HG02973 (cell line): ENCODE measurements around the gene TMEM143.
"Not testable (repeated sequence)": the region's sequence is repeated elsewhere in the genome, so short reads cannot be mapped to it uniquely, and the experiment has no call there.

Experiments
- ATAC-seq: cut with Tn5 transposase; IDR thresholded peaks from one replicate; pipeline ENCODE4 v1.9.1; 2021; ENCODE audit warnings: moderate library complexity; ENCODE audit not compliant: unreplicated experiment

TMEM143 gene

DNA sequence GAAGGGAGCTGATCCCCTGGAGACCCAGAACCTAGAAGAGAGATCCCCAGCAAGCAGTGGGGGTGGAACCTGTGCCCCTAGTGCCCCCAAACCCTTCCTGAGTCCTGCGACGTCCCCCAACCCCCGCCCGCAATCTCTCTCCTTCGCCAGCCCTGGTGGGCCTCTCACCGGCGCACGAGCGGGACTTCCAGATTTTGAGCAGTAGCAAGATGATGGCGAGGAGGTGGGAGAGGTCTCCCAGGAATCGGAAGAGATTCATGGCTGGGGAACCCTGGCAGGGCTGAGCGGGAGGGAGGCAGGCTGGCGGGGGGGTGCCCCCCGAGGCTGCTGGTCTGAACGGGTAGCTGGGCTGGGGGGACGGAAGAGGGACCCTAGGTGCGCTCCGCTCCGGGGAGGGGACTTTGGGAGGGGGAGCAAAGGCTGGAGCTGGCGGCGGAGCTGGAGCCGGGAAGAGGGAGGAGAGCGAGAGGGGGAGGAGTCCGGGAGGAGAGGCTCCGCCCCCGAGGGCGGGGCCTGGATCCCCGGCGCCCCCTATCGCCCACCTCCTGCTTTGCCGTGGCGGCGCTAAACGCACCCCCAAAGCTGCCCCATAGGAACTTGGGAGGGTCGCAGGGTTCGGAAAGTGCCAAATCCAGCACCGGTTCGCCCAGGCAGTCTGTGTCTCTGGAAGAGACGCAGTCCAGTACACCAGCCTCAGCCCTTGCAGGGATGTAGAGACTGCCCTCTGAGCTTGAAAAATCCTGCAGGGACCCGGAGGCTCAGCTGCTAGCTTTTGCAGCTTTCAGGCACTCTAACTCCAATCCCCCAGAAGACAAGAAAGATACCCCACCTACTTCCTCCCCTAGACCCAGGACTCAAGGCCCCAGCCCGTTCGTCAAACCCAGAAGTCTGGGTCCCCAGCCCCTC, 27.6 kb upstream of the TMEM143 start, which contains the start of gene KDELR1:
TSS of gene KDELR1 (minus strand) at position 452 of the 906 bp plus-strand sequence. CDS start at position 259, 193 bp downstream.
- ATAC-seq: peak; percentile 54

DNA sequence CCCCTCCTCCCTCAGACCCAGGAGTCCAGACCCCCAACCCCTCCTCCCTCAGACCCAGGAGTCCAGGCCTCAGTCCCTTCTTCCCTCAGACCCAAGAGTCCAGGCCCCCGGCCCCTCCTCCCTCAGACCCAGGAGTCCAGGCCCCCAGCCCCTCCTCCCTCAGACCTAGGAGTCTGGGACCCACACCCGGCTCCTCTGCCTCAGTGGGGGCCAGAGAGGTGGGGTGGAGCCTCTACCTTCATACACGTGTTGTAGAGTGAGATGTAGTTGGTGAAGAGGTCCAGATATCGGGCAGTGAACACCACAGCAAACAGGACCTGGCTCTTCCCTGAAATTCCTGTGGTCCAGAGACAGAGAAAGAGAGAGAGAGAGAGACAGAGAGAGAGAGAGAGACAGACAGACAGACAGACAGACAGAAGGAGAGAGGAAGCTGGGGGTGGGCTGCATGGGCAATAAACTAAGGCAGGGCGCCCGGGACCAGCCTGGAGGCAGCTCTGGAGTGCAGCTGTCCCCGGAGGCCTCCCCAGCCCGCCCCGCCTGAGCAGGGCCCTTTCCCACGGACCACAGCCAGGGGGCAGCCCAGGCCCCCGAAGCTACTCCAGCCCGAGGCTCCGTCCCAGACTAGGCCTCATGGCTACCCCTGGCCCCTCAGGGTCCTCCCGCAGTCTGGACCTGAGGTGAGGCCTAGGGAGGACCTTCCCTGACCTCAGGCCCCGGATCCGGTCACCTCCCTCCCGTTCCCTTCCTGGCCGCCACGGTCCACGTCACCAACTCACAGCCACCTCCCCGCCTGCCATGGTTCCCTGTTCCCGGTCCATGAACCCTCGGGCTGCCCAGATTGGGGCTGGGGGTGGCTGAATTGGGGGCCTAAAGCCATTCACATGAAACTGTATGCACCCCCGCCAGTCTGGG, 26.7 kb upstream of the TMEM143 start:
- no peak for ATAC-seq

DNA sequence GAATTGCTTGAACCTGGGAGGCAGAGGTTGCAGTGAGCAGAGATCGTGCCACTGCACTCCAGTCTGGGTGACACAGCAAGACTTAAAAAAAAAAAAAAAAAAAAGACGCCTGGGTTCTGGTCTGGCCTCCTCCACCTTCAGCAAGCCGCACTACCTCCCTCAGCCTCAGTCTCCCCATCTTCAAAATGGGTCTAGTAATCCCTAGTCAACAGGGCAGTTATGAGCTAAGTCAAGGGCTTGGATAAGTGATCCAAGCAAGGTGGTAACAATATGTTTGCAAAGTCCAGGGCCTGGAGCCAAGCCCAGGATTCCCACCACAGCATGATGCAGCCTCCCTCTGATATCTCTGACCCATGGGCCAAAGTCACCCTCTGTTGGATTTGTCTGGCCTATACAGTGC, 23.2 kb upstream of the TMEM143 start:
- no peak for ATAC-seq

DNA sequence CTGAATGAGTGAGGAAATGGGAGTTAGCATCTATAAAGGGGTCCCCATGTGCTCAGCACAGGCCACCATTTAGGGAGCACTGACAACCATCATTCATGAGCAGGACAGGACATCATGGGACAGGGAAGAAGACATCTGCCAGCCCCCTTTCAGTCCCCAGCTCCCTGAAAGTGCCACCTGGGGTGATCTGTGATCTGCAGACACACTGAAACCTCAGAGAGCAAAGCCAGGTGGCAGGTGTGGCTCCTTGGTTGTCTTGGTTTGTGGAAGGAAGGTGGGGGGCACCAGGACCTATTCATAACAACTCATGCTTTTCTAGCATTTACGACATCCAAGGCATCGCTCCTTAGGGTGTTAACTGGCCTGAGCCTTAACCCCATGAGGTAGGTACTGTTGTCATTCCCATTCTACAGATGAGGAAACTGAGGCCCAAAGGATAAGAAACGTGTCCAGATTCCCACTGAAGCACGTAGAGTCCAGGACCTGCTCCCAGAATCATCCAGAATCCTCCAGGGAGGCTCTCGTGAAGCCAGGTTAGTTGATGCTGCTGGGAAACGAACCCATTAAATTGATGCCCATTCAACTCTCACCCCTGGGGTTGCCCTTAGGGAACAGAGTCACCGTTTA, 21.8 kb upstream of the TMEM143 start:
- no peak for ATAC-seq

DNA sequence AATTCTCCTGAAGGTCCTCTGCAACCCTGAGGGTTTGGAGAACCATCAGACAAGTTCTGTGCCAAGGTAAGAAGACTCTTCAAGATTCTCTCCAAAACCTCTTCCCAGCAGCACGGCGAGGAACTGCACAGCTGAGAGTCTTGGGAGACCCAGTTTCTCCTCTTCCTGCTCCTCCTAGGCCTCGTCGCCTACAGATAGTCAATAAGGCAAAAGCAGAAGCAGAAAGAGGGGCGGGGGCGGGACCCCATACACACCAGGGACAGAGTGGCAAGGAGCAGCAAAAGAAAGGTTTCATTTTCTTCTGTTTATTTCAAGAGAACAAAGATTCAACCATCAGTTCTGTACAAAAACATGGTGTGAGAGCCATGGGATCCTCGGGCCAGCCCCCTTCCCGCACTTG, 18.5 kb upstream of the TMEM143 start:
- ATAC-seq: no peak

- ATAC-seq: no peak
These were observed 17.6 kb upstream of the TMEM143 start for GRCh38 chr19:48381178-48381950.

GRCh38 chr19:48379058-48379457, 15.3 kb upstream of the TMEM143 start:
- ATAC-seq: no peak

GRCh38 chr19:48378194-48378570, 14.4 kb upstream of the TMEM143 start:
- ATAC-seq: no peak

GRCh38 chr19:48373567-48373966, 9.8 kb upstream of the TMEM143 start:
- no peak for ATAC-seq

- no peak for ATAC-seq
These were observed 9.2 kb upstream of the TMEM143 start for GRCh38 chr19:48372904-48373303.

- ATAC-seq: not testable (repeated sequence)
These were observed 8.0 kb upstream of the TMEM143 start for GRCh38 chr19:48371771-48372170.

DNA sequence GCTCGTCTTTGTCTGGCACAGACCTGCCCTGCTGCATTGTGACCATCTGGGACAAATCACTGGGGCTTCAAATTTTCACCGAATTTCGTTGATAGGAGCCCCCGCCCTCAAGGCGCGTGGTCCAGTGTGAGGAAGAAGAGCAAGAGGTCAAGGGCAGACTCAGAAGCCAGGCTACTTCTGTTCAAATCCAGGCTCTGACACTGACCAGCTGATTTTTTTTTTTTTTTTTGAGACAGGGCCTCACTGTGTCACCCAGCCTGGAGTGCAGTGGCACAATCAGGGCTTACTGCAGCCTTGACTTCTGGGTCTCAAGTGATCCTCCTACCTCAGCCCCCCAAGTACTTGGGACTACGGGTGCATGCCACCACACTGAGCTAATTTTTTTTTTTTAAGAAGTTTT, 7.6 kb upstream of the TMEM143 start:
- no peak for ATAC-seq

GRCh38 chr19:48370955-48371354, 7.2 kb upstream of the TMEM143 start:
- no peak for ATAC-seq

- ATAC-seq: no peak
These were observed 5.2 kb upstream of the TMEM143 start for GRCh38 chr19:48368936-48369335.

GRCh38 chr19:48367855-48368254, 4.1 kb upstream of the TMEM143 start:
- ATAC-seq: no peak

GRCh38 chr19:48365602-48366001, 1.9 kb upstream of the TMEM143 start:
- ATAC-seq: no peak

DNA sequence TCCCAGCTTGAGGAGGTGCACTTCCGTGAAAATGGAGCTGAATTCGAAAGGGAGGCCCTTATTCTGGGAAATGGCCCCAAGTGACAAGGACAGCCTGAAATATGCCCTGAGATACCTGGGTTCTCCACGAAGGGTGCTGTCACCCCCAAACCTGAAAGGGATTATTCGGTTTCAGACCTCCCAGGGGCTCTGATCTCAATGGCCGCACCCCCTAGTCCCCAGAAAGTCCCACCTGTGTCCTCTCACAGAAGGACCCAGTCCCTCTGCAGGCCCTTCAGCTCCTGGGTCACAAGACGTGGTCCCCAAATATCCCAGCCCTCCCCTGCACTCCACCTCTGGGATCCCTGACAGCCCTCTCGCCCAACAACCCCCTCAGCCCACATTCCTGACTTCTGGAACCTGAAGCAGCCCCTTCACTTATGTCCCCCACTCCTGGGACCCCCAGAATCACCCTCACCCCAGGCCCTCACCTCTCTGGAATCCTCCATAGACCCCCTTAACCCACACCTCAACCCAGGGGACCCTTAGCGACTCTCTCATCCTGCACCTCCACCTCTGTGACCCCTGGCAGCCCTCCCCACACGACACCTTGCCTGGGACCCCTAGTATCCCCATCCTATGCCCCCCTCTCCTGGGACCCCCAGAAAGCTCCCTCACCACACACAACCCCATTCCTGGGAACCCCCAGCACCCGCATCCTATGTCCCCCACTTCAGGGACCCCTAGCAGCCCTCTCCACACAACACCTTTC, 1.0 kb upstream of the TMEM143 start:
- no peak for ATAC-seq

DNA sequence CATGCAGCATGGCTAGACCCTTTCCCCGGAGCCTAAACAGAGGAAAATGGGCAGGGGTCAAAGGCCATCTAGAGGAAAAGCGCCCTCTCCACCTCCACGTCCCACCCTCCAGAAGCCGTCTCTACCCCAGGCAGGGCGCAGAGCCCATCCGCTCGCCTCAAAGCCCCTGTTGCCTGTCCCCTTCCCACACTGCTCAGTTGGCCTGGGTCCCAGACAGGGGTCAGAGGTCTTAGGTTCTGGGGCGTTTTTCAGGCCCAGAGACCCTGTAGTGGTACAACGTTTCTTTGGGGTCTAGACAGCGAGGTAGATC, 285 bp downstream of the TMEM143 start:
- ATAC-seq: peak; percentile 9

- peak; percentile 45 for ATAC-seq
These were observed 832 bp downstream of the TMEM143 start for GRCh38 chr19:48362716-48363499.
